Measurements from ENCODE around the gene AKIP1. TPM values are rescaled to one million over a fixed set of nuclear protein-coding genes. Genes with fewer than 3 reads are reported as not detected.

The AKIP1 gene
- total RNA-seq, 1 experiment from 2014 or later = 64.6 TPM

DNA sequence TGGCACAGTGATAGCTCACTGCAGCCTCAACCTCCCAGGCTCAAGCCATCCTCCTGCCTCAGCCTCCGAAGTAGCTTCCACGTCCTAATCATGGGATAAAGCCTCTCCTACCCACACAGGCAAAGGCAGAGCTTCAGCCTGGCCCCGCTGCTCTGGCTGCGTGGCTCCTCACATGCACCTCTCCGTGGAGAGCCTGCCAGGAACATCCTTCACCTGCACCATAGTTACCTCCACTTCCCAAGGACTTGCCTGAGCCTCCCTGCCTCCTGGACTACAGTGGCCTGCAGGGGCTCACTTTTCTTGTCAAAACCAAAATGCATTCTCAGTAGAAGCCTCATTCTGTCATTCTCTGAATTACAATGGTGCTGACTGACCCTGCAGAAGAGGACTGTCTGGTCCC lies 15.2 kb downstream of the AKIP1 start:
- H3K27ac Mint-ChIP-seq (ENCODE audit: low read depth, unreplicated experiment) = peak overlapping the region; percentile 31
- ChIA-PET CTCF (interaction anchor here (1.0 to 2.1 kb wide), 3 partner anchors 11 to 211 kb away, joined by 6 to 8 read pairs (median 7); no protein-coding TSS in a partner anchor), POLR2A (interaction anchor here (1.7 kb wide), 1 partner anchor 38 kb away, joined by 5 read pairs; the partner anchor contains the start of gene TMEM9B)
- peaks cover 23% of the 10 kb centered on the region for H3K36me3 Mint-ChIP-seq (ENCODE audit: insufficient read depth, unreplicated experiment)
- no peaks in the 10 kb centered on the region for H3K9me3 Mint-ChIP-seq (ENCODE audit: unreplicated experiment)
- DNase-seq (ENCODE audit: unreplicated experiment) = no peak
- intact Hi-C loops (cut with micrococcal nuclease) = no loop called here
- no peaks in the 10 kb centered on the region for H3K27me3 Mint-ChIP-seq (ENCODE audit: insufficient read depth, unreplicated experiment)
- TF ChIP-seq, protein P1, sequence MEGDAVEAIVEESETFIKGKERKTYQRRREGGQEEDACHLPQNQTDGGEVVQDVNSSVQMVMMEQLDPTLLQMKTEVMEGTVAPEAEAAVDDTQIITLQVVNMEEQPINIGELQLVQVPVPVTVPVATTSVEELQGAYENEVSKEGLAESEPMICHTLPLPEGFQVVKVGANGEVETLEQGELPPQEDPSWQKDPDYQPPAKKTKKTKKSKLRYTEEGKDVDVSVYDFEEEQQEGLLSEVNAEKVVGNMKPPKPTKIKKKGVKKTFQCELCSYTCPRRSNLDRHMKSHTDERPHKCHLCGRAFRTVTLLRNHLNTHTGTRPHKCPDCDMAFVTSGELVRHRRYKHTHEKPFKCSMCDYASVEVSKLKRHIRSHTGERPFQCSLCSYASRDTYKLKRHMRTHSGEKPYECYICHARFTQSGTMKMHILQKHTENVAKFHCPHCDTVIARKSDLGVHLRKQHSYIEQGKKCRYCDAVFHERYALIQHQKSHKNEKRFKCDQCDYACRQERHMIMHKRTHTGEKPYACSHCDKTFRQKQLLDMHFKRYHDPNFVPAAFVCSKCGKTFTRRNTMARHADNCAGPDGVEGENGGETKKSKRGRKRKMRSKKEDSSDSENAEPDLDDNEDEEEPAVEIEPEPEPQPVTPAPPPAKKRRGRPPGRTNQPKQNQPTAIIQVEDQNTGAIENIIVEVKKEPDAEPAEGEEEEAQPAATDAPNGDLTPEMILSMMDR (IDR thresholded peaks at IDR 0.05; ENCODE audit: unreplicated experiment) = no peak
- H3K4me1 Mint-ChIP-seq (ENCODE audit: insufficient read depth, unreplicated experiment) = peaks cover 4% of the 10 kb centered on the region
- H3K4me3 Mint-ChIP-seq (ENCODE audit: unreplicated experiment) = no peak overlapping the region
- no TSS peak for BruUV-seq (replicated peaks)

DNA sequence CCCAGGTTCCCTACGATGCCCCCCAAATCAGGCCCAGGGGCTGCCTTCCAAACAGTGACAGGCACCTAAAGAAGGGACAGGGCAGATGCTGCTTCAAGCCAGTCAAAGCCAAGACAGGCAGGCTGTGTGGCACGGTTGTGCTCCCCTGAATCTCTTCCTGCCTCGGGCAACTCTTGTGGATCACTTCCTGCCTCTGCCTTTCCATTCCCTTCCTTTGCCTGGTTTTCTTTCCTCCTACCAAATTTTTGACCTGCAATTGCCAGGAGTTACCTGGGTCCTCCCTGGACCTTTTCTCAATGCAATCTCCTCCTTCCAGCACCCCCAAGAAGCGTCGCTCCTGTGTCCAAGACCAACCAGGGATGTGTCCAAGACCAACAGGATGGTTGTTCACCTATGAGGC lies 16.2 kb downstream of the AKIP1 start:
- intact Hi-C loops (cut with micrococcal nuclease) = no loop called here
- TF ChIP-seq, protein P1 (IDR thresholded peaks at IDR 0.05; ENCODE audit: unreplicated experiment) = no peak
- Mint-ChIP-seq H3K27me3 (ENCODE audit: insufficient read depth, unreplicated experiment) (no peaks in the 10 kb centered on the region), H3K27ac (ENCODE audit: low read depth, unreplicated experiment) (no peak overlapping the region), H3K4me1 (ENCODE audit: insufficient read depth, unreplicated experiment) (peaks cover 4% of the 10 kb centered on the region), H3K4me3 (ENCODE audit: unreplicated experiment) (no peak overlapping the region), H3K36me3 (ENCODE audit: insufficient read depth, unreplicated experiment) (peaks cover 13% of the 10 kb centered on the region), H3K9me3 (ENCODE audit: unreplicated experiment) (no peaks in the 10 kb centered on the region)
- ChIA-PET CTCF (interaction anchor here (0.6 to 2.1 kb wide), 3 partner anchors 13 to 89 kb away, joined by 3 to 8 read pairs (median 4); no protein-coding TSS in a partner anchor), POLR2A (interaction anchor here (1.2 kb wide), 1 partner anchor 32 kb away, joined by 4 read pairs; no protein-coding TSS in a partner anchor)
- no peak for DNase-seq (ENCODE audit: unreplicated experiment)
- BruUV-seq (replicated peaks) = no TSS peak

DNA sequence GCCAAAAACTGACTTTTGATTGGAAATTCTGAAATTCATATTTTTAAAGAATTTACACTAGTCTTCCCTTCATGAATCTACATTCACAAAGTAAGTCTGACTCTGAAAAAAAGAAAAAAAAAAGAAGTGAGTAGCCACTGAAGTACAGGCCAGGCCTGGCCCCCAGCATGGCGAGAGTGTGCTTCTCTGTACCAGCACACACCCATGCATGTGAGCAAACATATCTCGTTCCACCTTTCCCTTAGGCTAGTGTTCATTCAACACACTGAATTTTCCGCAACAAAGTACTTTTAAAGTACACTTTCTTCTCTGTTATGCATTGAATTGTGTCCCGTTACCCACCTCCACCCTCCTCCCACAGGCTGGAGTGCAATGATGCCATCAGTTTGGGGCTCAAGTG lies 17.2 kb downstream of the AKIP1 start:
- intact Hi-C loops (cut with micrococcal nuclease) = no loop called here
- Mint-ChIP-seq H3K27ac (ENCODE audit: low read depth, unreplicated experiment) (no peak overlapping the region), H3K4me1 (ENCODE audit: insufficient read depth, unreplicated experiment) (peaks cover 4% of the 10 kb centered on the region), H3K36me3 (ENCODE audit: insufficient read depth, unreplicated experiment) (peaks cover 7% of the 10 kb centered on the region), H3K4me3 (ENCODE audit: unreplicated experiment) (no peak overlapping the region), H3K27me3 (ENCODE audit: insufficient read depth, unreplicated experiment) (no peaks in the 10 kb centered on the region), H3K9me3 (ENCODE audit: unreplicated experiment) (no peaks in the 10 kb centered on the region)
- TF ChIP-seq, protein P1 (IDR thresholded peaks at IDR 0.05; ENCODE audit: unreplicated experiment) = no peak
- no TSS peak for BruUV-seq (replicated peaks)
- ChIA-PET CTCF (interaction anchor here (1.2 to 4.2 kb wide), 2 partner anchors 13 to 14 kb away, joined by 4 to 15 read pairs; no protein-coding TSS in a partner anchor), POLR2A (no interaction called here)
- no peak for DNase-seq (ENCODE audit: unreplicated experiment)

DNA sequence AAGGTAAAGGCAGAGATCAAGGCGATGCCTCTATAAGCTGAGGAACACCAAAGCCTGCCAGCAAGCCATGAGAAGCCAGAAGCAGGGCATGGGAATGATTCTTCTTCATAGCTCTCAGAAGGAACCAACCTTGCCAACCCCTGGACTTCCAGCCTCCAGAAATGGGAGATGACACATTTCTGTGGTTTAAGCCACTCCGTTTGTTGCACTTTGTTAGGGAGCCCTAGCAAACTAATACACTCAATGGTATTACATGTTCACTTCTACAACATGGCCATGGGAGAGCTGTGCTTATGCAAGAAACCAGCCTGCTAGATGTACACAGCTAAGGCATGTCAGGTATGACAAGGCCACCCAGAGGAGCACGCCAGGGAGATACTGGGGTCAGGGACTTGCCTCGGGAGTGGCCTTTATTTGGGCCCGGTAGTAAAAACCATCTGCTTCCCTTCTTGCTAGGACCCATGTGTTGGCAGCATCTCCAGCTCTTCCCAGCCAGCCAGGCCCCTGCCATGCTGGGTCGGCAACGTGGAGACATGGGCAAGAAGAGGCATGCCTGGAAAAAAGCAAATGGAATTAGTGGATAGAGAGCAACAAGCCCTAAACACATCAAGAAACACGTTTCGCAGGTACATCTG lies 18.1 kb downstream of the AKIP1 start:
- DNase-seq (ENCODE audit: unreplicated experiment) = no peak
- ChIA-PET CTCF (interaction anchor here (0.8 to 4.2 kb wide), 3 partner anchors 14 to 329 kb away, joined by 3 to 15 read pairs (median 4); no protein-coding TSS in a partner anchor), POLR2A (interaction anchor here (0.7 kb wide), 1 partner anchor 13 kb away, joined by 4 read pairs; the partner anchor contains the start of gene ASCL3)
- H3K27me3 Mint-ChIP-seq (ENCODE audit: insufficient read depth, unreplicated experiment) = no peaks in the 10 kb centered on the region
- intact Hi-C loops (cut with micrococcal nuclease) = no loop called here
- H3K9me3 Mint-ChIP-seq (ENCODE audit: unreplicated experiment) = no peaks in the 10 kb centered on the region
- H3K4me1 Mint-ChIP-seq (ENCODE audit: insufficient read depth, unreplicated experiment) = peaks cover under 1% of the 10 kb centered on the region
- BruUV-seq (replicated peaks) = no TSS peak
- H3K36me3 Mint-ChIP-seq (ENCODE audit: insufficient read depth, unreplicated experiment) = peaks cover 7% of the 10 kb centered on the region
- H3K27ac Mint-ChIP-seq (ENCODE audit: low read depth, unreplicated experiment) = no peak overlapping the region
- H3K4me3 Mint-ChIP-seq (ENCODE audit: unreplicated experiment) = no peak overlapping the region
- TF ChIP-seq, protein P1 (IDR thresholded peaks at IDR 0.05; ENCODE audit: unreplicated experiment) = no peak
